Measurements from ENCODE around the gene PRDM16.

Gene PRDM16

DNA sequence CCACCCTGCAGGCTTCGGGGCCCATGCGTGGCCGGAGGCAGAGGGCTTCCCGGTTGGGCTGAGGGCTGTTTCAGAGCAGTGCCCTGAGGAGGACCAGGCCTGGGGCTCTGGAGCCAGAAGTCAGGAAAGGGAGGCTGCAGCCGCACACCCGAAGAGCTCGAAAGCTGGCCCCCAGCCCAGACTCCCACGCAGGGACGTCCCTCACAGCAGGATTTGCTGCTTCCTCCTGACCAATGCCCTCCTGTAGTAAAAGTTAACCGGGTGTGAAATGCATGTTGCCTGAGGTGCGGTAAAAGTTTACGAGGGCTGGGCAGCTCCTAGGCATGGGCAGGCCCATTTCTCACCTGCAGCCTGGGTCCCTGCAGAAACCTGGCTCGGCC, 283.9 kb downstream of the PRDM16 start:
- no peak for DNase-seq (ENCODE audit: low read depth, low spot score)

DNA sequence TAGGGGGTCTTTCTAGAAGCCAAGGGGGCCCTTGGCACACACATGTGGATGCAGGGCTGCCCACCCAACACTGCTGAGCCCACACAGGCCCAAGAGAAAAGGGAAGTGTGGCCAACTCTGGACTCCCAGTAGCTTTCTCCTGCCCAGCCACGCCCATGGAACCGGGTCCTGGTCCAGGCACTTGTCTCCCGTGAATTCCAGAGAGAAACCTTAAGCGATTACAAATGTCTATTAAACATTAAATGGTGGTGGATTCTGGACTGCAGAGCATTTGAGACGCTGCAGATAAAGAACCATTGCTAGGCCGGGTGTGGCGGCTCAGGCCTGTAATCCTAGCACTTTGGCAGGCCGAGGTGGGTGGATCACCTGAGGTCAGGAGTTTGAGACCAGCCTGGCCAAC, 284.9 kb downstream of the PRDM16 start:
- no peak for DNase-seq (ENCODE audit: low read depth, low spot score)

DNA sequence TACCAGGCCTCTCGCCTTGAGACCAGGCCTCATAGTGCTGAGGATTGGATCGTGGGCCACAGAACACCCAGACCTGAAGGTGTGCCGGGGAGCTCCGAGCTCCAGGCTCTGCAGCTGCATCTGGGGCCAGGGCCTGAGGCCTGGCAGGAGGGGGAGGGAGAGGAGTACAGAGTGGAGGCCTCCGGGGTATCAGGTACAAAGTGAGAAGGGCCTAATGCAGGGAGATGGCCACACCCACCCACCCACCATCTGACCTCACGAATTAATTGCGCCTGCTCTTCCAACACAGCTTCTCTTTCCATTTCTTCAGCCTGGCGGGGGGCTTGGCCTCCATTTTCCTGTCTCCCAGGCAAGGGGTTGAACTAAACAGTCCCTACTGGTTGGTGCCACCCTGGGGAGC, 286.1 kb downstream of the PRDM16 start:
- no peak for DNase-seq (ENCODE audit: low read depth, low spot score)

DNA sequence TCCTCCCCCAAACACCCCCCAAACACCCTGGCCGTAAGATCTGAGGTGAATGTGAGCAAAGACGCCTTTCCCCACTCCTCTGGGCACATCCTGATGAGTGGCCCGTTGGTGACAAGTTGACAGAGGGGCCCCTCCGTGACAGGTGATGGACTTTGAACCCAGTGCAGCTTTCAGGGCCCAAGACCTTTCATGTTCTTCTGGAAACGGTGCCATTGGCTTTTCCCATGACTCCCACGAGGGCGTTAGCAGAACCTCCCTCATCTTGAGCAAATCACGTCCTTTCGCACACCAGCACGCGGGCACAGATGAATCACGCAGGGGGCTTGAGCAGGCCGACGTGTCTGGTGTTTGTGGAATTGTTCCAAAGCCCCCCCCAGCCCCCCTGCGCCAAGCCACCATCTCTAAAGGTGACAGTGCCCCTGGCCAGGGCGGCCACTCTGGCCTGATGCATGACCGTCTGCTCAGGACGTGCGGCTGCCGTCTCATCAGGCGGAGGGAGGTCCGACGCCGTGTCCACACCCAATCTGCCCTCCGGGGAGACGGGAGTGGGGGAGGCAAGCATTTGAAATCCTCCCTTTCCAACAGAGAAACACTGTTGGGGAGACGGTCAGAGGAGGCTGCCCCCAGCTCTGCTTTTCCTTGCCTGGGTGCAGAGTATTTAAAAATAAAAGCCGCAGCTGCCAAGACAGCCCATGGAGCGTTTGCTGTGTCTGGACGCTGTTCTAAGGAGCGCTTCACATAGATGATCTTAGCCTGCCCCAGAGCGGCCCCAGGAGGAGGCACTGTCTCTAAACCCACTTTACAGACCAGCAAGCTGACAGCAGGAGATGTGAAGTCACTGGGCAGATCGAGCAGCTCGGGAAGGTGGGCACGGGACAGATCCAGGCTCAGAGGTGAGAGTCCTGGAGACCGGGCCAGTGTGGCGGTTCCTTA, 287.2 kb downstream of the PRDM16 start:
- no peak for DNase-seq (ENCODE audit: low read depth, low spot score)

DNA sequence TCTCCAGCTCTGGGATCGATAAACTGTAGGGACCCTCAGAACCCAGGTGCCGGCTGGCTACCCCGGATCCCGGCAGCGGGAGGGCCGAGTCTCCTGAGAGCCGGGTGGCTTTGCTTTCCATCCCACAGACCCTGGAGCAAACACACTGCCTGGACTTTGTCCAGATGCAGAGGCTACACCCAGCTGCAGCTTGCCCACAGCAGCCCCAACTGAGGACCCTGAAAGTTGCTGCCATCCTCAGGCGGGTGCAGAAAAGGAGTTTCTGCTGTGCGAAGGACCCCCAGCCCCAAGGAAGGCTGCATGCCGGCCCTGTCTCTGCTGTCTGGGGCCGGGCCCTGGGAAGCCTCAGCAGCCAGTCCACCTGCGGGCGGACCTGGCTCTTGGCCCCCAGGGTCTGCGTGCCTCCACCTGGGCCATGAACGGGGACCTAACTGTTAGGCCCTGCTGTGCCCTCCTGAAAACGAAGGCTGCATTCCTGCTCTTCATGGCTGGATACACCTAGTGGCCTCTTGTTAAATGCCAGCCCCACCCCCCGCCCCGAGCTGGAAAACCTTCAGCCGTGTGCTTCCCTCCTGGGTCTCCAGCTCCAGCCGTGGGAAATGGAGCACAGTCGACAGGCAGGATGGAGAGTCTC, 287.9 kb downstream of the PRDM16 start:
- DNase-seq (ENCODE audit: low read depth, low spot score), result peak; percentile 37

DNA sequence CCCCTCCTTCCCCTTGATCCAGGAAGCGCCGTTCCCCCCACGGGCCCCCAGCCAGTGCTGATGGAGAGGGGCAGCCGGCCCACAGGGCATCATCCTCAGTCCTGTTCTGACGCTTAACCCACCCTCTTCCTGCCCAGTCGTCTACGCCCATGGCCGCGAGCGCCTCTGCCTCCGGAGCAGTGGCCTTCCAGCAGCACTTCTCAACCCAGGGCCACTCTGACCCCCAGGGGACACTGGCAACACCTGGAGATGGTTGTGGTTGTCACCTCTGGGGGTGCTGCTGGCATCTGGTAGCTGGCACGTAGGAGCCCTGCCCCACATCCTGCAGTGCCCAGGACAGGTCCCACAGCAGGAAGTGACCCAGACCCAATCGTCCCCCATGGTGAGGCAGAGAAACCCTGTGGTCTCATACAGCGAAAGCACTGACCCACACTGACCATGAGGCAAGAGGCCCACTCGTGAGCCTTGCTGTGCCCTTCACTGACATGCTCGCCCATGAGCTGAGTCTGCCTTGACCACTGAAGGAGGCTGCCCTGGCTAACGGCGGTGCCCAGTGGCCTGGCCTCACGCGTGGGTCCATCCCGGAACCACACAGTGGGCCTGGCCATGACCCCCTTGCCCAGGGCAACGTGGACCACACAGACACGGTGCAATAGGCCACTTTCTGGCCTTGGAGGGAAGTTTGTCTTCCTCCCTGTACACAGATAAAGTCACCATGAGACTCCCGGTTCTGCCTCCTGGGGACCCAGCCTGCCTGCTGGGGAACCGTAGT, 288.7 kb downstream of the PRDM16 start:
- DNase-seq (ENCODE audit: low read depth, low spot score), result no peak

DNA sequence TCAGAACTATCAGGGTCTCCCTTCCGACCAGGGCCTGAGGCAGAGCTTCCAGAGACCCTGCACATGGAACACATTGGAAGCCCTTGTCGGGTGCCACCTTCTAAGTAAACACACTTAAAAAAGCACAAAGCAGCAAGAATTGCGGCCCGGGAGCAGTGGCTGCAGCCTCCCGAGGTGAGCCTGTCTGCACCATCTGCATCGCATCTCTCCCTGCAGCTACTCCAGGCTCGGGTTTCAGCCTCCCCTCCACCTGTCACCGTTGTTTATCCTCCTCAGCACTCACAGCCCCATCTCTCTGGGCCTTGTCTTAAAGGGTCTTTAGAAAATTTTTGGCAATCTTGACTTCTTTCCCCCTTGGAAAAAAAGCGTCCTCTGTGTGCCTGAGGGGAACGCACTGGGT, 290.3 kb downstream of the PRDM16 start:
- no peak for DNase-seq (ENCODE audit: low read depth, low spot score)

DNA sequence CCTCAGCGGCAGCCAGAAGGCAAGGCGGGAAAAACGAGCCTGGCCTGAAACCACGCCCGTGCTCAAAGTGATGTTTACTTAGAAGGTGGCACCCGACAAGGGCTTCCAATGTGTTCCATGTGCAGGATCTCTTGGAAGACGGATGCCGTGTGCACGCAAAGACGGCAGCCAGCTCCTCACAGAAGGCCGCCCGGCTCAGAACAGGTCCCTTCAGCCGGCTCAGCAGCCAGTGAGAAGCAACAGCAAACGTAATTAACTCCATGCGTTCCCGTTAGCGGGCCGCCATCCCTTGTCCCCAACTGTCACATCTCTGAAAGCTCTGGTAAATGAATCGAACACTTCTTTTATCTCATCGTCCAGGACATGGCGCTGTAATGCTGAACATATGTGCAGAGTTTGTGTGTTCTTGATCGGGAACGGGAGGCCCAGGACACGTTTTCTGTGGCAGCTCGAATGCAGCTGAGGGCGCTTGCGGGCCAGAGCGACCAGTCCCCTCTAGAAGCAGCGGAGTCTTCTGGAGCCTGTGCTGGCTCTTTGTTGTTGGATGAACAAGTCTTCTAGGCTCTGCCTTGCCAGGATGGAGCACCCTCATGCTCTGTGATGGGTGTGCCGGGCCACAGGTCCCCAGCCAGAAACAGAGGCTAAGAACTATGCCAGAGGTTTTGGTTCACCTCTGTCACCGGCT, 290.9 kb downstream of the PRDM16 start:
- no peak for DNase-seq (ENCODE audit: low read depth, low spot score)

DNA sequence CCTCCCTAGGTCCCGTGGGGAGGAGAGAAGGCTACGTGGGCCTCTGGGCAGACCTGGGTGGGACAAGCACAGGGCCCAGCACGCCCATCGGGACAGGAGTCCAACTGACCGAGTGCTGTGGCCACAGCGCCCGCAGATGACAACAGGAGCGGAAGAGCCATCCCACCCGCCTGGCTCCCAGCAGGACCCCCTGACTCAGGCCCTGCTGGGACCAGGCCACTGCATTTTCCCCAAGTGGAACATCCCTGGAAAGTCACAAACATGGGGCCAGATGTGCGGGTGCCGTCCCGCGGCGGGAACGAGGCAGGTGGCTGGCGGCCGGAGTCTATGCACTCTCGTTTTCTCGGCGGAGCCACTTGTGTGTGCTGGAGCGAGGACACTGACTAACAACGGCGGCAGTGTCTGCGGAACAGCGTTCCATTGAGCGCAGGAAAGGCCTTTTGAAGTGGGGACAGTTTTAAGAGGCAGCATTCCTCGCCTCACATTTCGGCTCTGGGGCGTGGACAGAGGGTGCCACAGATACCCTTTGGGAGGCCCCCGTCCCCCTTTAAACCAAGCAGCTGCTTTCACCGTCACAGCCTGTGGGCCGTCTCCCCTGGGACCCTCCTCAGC, 291.7 kb downstream of the PRDM16 start:
- no peak for DNase-seq (ENCODE audit: low read depth, low spot score)

DNA sequence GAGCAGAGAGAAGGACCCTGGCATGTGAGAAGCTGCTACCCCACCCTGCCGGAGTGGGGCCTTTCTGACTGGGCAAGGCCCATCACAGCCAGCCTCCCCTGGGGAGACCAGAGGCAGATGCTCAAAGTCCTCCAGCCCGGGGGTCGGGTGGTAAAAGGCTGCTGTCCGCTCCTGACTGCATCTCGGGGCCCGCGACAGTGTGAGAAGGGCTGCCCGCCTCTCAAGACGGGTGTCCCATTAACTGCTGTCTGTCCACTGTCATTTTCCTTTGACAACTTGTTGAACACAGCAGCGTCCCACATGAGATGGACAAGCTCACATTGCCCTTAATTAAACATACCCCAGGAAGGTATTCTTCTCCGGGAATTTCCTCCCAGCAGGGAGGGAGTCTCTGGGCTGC, 294.0 kb downstream of the PRDM16 start:
- no peak for DNase-seq (ENCODE audit: low read depth, low spot score)

DNA sequence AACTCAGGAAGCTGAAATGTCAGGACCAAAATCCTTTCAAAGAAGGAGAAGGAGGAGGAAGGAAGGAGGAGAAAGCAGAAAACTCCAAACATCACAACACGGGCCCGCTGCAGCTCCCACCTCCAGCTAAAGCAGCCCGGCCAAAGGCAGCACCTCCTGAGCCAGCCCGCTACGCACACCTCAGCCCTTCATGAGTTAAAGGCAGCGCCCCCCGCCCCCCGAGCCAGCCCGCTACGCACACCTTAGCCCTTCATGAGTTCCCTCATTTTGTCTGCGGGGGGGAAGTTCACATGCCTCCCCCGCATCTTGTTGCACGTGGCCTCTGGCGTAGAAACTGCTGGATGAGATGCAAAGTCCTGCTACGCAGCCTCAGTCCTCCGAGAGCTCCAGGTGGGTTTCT, 294.8 kb downstream of the PRDM16 start:
- no peak for DNase-seq (ENCODE audit: low read depth, low spot score)

DNA sequence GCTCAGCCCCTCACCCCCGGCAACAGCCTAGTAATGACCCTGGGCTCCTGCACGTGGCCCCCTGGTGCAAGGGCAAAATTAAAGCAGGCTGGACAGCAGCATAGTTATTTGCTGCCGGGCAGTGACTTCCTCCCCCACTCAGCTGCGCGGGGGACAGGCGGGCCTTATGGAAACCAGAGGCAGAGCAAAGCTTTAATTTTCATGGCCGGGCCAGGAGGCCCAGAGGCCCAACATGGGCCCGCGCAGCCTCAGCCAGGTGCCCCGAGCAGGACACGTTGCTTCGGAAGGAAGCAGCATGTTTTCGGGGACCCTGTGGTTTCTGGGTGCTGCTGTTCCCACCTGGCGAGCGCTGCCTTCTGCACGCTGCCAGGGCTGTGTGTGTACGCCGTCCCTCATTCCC, 295.5 kb downstream of the PRDM16 start:
- DNase-seq (ENCODE audit: low read depth, low spot score), result no peak

DNA sequence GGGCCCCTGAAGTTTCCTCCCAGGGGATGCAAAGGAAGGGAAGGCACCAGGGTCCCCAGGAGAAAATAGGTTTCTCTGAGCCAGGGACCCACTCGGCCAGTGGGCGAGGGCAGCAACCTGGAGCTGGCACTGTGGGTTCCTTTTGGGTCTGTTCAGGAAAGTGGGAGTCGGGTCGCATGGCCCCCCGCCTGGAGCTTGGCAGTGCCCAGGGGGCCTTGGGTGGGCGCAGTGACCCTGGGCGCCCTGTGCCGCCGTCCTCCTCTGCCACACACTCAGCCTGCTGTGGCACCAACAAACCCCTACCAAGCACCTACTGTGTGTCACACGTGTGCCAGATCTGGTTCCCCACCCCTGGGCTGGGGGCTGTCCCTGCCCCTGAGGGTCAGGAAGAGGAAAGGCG, 296.0 kb downstream of the PRDM16 start:
- DNase-seq (ENCODE audit: low read depth, low spot score), result no peak

DNA sequence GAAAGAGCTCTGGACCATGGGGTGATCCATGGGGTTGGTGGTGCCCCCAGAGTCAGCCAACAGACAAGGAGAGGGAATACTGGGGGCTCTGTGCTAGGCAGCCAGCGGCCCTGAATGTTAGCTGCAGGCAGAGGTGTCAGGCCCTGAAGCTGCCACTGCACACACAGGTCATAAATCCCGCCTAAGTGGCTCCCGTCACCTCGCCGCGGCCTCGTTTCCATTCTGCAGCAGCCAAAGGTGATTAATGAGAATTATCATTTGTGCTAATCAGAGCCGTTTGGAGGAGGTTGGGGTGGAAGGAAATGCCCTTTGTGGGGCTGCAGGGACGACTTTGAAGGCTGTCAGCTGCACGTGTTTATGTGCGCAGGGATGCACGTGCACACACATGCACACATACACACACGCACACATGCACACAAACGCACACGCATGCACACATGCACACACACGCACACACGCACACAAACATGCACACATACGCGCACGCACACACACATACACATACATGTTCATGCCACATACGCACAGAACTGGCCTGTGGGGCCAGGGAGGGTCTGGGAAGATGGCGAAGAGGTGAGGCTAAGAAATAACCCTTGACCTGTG, 296.6 kb downstream of the PRDM16 start:
- DNase-seq (ENCODE audit: low read depth, low spot score), result no peak

DNA sequence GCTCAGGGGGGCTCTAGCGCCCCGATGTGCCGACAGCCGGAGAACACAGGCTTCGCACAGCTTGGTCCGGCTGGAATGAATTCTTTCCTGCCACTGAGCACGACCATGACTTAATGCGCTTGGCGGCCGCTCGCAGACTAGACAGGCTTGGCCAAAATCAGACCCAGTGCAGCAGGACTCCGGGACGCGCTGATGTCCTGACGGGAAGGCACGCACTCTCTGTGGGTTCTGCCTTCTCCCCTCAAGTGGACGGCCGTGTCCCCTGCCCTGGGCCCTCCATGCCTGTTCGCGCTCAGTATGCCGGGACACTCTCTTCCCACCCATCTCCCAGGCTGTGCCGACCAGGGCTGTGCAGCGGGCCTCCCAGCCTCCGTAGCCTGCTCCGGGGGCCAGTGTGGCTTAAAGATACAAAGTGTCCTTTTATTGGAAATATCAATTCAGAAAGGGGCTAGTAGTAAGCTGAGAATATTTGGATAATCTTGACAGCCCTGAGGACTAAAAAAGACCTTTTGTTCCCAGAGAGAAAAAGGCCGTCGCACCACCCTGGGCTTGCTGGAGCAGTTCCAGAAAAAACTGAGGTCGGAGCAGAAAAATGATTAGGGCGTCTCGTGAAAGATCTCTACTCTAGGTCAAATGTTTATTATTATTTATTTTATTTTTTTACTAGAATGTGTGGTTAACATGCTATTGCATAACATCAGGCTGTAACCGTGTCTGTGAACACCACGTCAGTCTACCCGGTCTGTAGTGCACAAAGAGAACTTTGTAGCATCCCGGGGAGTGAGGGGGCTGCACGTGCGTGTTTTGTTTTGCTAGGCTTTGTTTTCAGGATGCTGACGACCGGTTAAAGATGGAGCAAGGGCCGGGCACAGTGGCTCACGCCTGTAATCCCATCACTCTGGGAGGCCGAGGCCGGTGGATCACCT, 297.4 kb downstream of the PRDM16 start:
- no peak for DNase-seq (ENCODE audit: low read depth, low spot score)

DNA sequence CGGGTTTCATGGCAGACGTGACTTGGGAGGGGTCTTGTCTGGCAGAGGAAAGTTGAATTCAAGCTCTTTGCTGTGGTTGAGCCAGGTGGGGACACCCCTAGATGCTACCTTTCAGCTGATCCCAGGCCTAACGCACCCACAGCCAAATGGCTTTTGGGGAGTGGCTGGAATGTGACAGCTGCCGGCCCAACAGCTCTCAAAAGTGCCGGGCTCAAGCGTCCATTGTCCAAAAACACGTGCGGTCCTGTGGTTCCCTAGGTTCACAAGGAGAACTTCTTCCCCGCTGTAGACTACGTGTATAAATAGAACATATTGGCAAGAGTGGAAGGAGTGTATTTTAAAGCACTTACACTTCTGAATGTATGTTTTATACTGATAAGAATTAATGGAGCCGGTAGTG, 298.4 kb downstream of the PRDM16 start:
- DNase-seq (ENCODE audit: low read depth, low spot score), result no peak

DNA sequence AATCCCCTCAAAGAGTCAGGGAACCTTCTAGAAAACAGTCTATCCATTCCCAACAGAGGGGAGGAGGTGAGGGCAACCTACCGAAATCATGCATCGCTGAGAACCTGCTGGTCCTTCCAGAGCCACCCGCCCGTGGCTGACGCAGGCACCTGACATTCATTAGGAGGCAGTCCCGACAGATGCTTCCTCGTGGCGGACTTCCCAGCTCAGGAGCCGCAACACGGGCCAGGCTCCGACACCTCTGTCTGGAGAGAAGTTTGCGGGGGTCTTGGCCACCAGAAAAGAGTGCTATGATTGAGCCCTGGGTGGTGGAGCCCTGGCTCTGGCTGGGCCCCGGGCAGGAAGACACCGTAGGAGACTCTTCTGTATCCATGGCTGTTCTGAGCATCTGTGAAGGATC, 299.1 kb downstream of the PRDM16 start:
- DNase-seq (ENCODE audit: low read depth, low spot score), result no peak

DNA sequence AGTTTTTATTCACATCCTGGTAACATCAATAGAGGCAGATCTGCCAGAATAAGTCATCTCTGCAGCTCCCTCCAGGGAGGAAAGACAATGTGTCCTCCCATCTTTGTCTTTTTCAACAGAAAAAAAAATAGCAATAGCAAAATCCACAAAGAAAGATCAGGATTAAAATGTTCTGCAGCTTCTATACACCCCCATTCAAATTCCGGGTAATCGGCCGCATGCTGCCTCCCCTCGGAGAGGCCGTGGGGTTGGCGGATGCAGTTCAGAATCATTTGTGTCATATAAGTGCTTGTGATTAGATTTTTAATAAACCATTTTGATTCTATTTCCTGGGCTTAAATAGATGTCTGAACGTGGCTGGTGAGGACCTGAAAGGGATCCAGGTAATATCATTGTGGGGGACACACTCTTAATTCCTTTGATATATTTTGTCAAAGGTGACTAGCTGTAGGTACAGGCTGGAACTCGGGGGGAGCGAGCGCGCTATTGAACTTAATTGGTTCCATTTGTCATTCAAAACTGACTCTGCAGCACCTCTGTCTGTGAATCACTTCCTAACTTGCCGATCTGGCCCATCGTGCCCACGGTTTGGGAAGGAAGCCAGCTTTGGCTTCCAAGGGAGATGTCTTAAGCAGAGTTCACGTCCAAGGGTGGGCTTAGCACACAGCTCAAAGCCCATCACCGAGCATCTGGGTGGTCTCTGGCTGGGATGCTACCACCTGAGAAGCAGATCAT, 299.9 kb downstream of the PRDM16 start:
- DNase-seq (ENCODE audit: low read depth, low spot score), result no peak

DNA sequence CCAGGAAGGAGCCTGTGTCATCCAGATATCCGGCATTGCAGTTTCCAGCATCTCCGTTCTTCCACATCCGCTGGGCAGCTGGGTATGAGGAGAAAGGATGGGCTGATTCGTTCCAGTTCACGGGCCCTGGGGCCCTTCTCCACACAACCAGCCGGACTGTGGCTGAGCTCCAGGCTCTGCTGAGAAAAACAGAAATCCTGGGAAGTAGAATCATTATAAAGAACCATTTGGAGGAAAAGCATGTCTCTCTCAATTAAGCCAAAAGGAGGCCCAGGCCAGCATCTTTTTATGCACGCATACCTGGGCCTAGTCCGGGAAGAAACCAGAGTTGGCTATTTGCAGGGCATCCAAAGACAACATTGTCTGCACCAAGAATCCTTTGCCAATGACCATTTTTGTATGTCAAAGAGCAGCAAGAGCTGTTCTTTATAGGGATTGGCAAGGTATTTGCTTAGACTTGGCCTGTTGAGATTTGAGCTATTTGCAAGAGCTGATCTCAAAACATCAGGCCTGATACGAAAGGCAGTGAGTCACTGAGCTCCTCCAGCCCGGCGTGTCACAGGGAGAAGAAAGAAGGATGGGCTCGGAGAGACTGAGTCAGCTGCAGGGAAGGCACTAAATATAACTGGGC, 300.6 kb downstream of the PRDM16 start:
- DNase-seq (ENCODE audit: low read depth, low spot score), result no peak

Data from ELF-1 (cell line).